GM12891 (cell line): ENCODE results near the gene MRPL19.

Source experiments
- PAX5 ChIP-seq: IDR thresholded peaks from 2 replicates; pipeline ENCODE4 v1.6.1; 2011; ENCODE audit warnings: low read length, moderate library complexity, mild to moderate bottlenecking; ENCODE audit not compliant: insufficient read depth, severe bottlenecking
- POLR2A ChIP-seq: IDR thresholded peaks from 2 replicates; pipeline ENCODE4 v1.6.1; 2011; ENCODE audit warnings: low read depth, low read length, control low read depth
- POLR2AphosphoS5 ChIP-seq: IDR thresholded peaks from 2 replicates; pipeline ENCODE4 v1.6.1; 2011; ENCODE audit warnings: low read depth, low read length, control low read depth
- SPI1 ChIP-seq: IDR thresholded peaks from 2 replicates; pipeline ENCODE4 v1.6.1; 2011; ENCODE audit warnings: low read depth, low read length, control low read depth
- TAF1 ChIP-seq: IDR thresholded peaks from 2 replicates; pipeline ENCODE4 v1.6.1; 2011; ENCODE audit warnings: low read depth, low read length, control low read depth

GRCh38 chr2:75602724-75603342 is 43.8 kb upstream of the MRPL19 start:
- TF ChIP-seq POLR2AphosphoS5 (no peak), POLR2A (no peak), TAF1 (no peak), SPI1 (no peak), PAX5 (no peak)
